Panc1 (cell line): ENCODE measurements around the gene SUSD6. TPM values are rescaled to one million over a fixed set of nuclear protein-coding genes. Genes with fewer than 3 reads are reported as not detected.

ENCODE experiments used
- ATAC-seq: fragments of 200-7000 bp; cut with Tn5 transposase; 2 replicates; pipeline ENCODE4 v1.9.1; 2020; ENCODE audit warnings: mild to moderate bottlenecking, moderate library complexity
- BruUV-seq: library from RNA; stranded (reverse); fragments of 400-500 nt; replicated peaks from 2 replicates; lab custom pipeline; 2021; lab: Mats Ljungman, UMichigan
- CTCF ChIA-PET: fragments of 300-600 bp; sonication (Branson Sonifier 250); formaldehyde crosslinking; loops from one replicate; lab custom pipeline; 2022; ENCODE audit warnings: antibody characterized with exemption; lab: Charles Lee
- POLR2A ChIA-PET: fragments of 300-600 bp; sonication (Branson Sonifier 250); formaldehyde crosslinking; loops from one replicate; lab custom pipeline; 2022; ENCODE audit warnings: antibody characterized with exemption; lab: Charles Lee
- DNase-seq: peaks from one replicate; pipeline ENCODE4 v3.0.0-alpha.2; 2010; ENCODE audit warnings: low read depth, low spot score
- H3K27ac ChIP-seq: 2 replicates; pipeline ENCODE4 v1.5.1; 2011; ENCODE audit warnings: mild to moderate bottlenecking, low read length, inconsistent platforms
- H3K27me3 ChIP-seq: fragments of 200-500 bp; sonication (Bioruptor generic); 2 replicates; pipeline ENCODE4 v1.6.0; 2014; ENCODE audit warnings: low read length, inconsistent platforms; ENCODE audit not compliant: control insufficient read depth, insufficient read depth
- H3K36me3 ChIP-seq: fragments of 200-500 bp; sonication (Bioruptor generic); 2 replicates; pipeline ENCODE4 v1.5.1; 2014; ENCODE audit warnings: inconsistent platforms, mild to moderate bottlenecking, low read length, moderate library complexity; ENCODE audit not compliant: control insufficient read depth, insufficient read depth
- H3K4me1 ChIP-seq: 2 replicates; pipeline ENCODE4 v1.5.1; 2011; ENCODE audit warnings: inconsistent platforms, mild to moderate bottlenecking, low read length, moderate library complexity; ENCODE audit not compliant: control insufficient read depth, insufficient read depth
- H3K4me3 ChIP-seq, 2 experiments: 2 replicates each; pipeline ENCODE4 v1.5.1; 2011 to 2012; ENCODE audit warnings: low read depth in 2 of 2, low read length in 2 of 2, mild to moderate bottlenecking in 2 of 2, inconsistent platforms in 1 of 2, moderate library complexity in 1 of 2
- H3K9me3 ChIP-seq: fragments of 200-500 bp; sonication (Bioruptor generic); 2 replicates; pipeline ENCODE4 v1.5.1; 2014; ENCODE audit warnings: low read depth, mild to moderate bottlenecking, inconsistent platforms, low read length, moderate library complexity; ENCODE audit not compliant: control insufficient read depth, insufficient read depth
- CTCF ChIP-seq: fragments of 450-650 bp; IDR thresholded peaks from 2 replicates; pipeline ENCODE4 v1.5.1; 2017; ENCODE audit warnings: mild to moderate bottlenecking
- POLR2AphosphoS5 ChIP-seq: IDR thresholded peaks from 2 replicates; pipeline ENCODE4 v1.6.1; 2012; ENCODE audit warnings: mild to moderate bottlenecking, low read depth, low read length, moderate library complexity
- REST ChIP-seq, 2 experiments: IDR thresholded peaks; 2 replicates each; pipeline ENCODE4 v1.6.1; 2011 to 2012; ENCODE audit warnings: low read depth in 2 of 2, control low read depth in 1 of 2, low read length in 1 of 2, mild to moderate bottlenecking in 1 of 2, moderate library complexity in 1 of 2; ENCODE audit not compliant: insufficient read depth in 1 of 2
- SIN3A ChIP-seq: IDR thresholded peaks from 2 replicates; pipeline ENCODE4 v1.6.1; 2012; ENCODE audit warnings: low read depth, mild to moderate bottlenecking, low read length, moderate library complexity, borderline replicate concordance; ENCODE audit not compliant: insufficient read depth
- TCF7L2 ChIP-seq: IDR thresholded peaks from 2 replicates; pipeline ENCODE4 v1.6.1; 2011; ENCODE audit warnings: mild to moderate bottlenecking, low read depth, low read length, inconsistent platforms
- in situ Hi-C: cut with HindIII; loops from 2 replicates; pipeline ENCODE4 v1.10.0; 2016; ENCODE audit warnings: low sequenced_read_pairs, low pct_unique_long_range_greater_than_20kb
- intact Hi-C: fragments of 100-400 bp; cut with micrococcal nuclease; formaldehyde crosslinking; loops from one replicate; pipeline ENCODE4 v1.10.0; 2022; ENCODE audit not compliant: unreplicated experiment
- total RNA-seq: library from RNA; stranded (reverse); gene quantifications from one replicate; pipeline ENCODE4 v1.2.1, GENCODE V29; 2021; ENCODE audit not compliant: unreplicated experiment

SUSD6 gene
- total RNA-seq, 1 experiment from 2014 or later = 10.9 TPM

- no peak for DNase-seq
- ATAC-seq = no peak
- no peak for TF ChIP-seq REST (IDR thresholded peaks at IDR 0.05; ENCODE audit: insufficient read depth in 1 of 2, low read depth in 2 of 2, low read length in 1 of 2)
- no peak for TF ChIP-seq TCF7L2
- no peak for TF ChIP-seq POLR2AphosphoS5
- no peak for TF ChIP-seq SIN3A
- no peak for TF ChIP-seq CTCF
- ChIA-PET CTCF (no interaction called here), POLR2A (no interaction called here)
- Histone ChIP-seq H3K27ac (no peak overlapping the region), H3K4me1 (no peaks in the 10 kb centered on the region), H3K4me3 (no peak overlapping the region), H3K27me3 (no peaks in the 10 kb centered on the region), H3K9me3 (no peaks in the 10 kb centered on the region), H3K36me3 (no peaks in the 10 kb centered on the region)
- in situ Hi-C loops (no loop called here), intact Hi-C loops (no loop called here)
- no TSS peak for BruUV-seq
Observed at GRCh38 chr14:69675877-69676416, 64.6 kb downstream of the SUSD6 start.

- ChIA-PET CTCF (no interaction called here), POLR2A (no interaction called here)
- no peaks in the 10 kb centered on the region for H3K9me3 ChIP-seq
- no peak overlapping the region for H3K27ac ChIP-seq
- intact Hi-C loops (no loop called here), in situ Hi-C loops (no loop called here)
- H3K27me3 ChIP-seq = no peaks in the 10 kb centered on the region
- no peak for ATAC-seq
- no peak for TF ChIP-seq REST (IDR thresholded peaks at IDR 0.05; ENCODE audit: insufficient read depth in 1 of 2, low read depth in 2 of 2, low read length in 1 of 2)
- no peak for TF ChIP-seq TCF7L2
- no peak for TF ChIP-seq CTCF
- no peak for TF ChIP-seq SIN3A
- TF ChIP-seq POLR2AphosphoS5 = no peak
- H3K36me3 ChIP-seq = no peaks in the 10 kb centered on the region
- DNase-seq = no peak
- H3K4me1 ChIP-seq = no peaks in the 10 kb centered on the region
- BruUV-seq = no TSS peak
- no peak overlapping the region for H3K4me3 ChIP-seq
Observed at GRCh38 chr14:69676723-69677122, 65.3 kb downstream of the SUSD6 start.
